GM21360 (cell line): ENCODE results near the gene STON2.
"Not testable (repeated sequence)": the region's sequence is repeated elsewhere in the genome, so short reads cannot be mapped to it uniquely, and the experiment has no call there.

Experiments
- ATAC-seq: cut with Tn5 transposase; IDR thresholded peaks from one replicate; pipeline ENCODE4 v1.9.1; 2021; ENCODE audit warnings: mild to moderate bottlenecking, moderate library complexity; ENCODE audit not compliant: unreplicated experiment

The STON2 gene

GRCh38 chr14:81385419-81385818, 14.7 kb downstream of the STON2 start:
- no peak for ATAC-seq

GRCh38 chr14:81384900-81385299, 15.2 kb downstream of the STON2 start:
- no peak for ATAC-seq

GRCh38 chr14:81382517-81383225, 17.5 kb downstream of the STON2 start:
- ATAC-seq = no peak

- ATAC-seq = not testable (repeated sequence)
These were observed 20.1 kb downstream of the STON2 start for GRCh38 chr14:81380009-81380408.

- ATAC-seq = no peak
These were observed 28.3 kb downstream of the STON2 start for GRCh38 chr14:81371802-81372201.

DNA sequence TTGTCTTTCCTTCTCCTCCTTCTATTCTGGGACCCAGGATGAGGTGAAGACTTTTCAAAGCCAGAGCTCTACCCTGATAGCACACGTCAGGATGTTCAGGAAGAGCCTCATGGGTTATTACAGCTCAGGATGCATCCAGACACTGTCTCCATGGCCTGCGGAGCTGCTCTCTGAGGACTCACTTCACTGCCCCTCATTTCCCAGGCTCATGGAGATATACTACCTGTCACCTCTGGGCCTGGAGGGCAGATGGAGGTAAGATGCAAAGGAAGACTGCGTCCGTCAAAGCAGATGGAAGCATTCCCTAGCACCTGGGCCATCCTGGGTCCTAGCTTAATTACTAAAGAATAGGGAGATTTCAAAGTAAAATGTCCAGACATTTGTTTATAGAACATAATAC, 32.6 kb downstream of the STON2 start:
- no peak for ATAC-seq

GRCh38 chr14:81366884-81367283, 33.2 kb downstream of the STON2 start:
- no peak for ATAC-seq

DNA sequence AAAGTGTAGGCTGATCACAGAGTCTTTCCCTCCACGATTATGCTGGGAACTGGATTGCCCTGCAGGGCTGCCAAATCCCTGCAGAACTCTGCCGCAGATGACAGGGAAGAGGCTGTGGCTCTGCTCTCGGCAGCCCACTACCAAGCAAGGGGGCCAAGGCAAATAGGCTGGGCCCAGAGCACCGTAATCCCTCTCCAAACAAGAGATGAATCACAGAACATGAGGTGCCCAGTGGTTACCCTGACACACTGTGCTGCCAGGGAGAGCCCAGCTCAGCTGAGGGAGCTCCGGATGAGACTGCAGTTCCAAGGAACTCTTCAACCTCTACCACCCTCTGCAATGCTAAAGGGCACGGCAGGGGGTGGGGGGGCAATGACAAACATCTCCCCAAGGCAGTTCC, 33.9 kb downstream of the STON2 start:
- ATAC-seq = no peak

DNA sequence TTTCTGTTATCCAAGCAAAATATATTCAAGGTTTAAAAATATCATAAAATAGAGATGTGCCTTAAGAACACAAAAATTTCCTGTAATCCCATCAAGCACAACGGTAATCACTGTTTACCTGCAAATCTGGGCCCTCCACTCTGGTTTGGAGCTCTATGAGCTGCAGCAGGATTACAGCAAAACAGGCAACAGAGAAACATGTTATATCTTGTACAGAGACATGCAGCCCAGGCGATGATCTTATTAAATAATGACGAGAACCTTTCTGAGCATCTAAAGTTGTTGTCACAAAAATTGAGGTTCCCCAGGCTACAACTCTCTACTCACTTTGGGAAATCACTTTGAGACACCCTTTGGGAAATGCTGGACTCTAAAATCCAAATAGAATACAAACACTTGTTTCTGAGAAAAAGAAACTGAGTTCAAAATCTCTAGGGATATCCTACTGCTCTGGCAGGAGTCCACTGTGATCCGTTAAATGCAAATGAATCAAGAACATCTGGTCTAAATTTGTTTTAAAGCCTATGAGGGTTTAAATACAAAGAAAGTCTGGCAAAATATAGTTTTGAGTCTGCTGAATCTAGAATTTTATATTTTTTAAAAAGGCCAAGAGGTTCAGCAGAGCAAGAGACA, 36.3 kb downstream of the STON2 start:
- no peak for ATAC-seq

GRCh38 chr14:81353691-81354323, 46.3 kb downstream of the STON2 start:
- ATAC-seq = no peak

DNA sequence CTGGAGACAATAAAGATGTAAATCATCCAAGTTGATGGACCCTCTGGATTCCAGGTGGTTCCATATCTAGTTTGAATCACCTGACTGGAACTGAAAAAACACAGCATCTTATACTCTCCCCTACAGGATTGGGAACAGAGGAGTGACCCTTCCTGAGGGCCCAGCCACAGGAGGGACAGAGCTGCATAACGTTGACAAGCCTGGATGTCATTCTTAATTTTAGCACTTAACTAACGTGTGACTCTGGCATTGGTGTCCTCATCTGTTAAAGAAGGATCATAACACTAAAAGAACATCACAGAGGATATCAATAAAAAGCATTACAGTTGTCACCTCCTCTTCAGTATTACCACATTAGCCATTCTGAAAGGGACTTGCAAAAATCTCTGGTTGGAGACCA, 47.7 kb downstream of the STON2 start:
- no peak for ATAC-seq

GRCh38 chr14:81351205-81351604, 48.9 kb downstream of the STON2 start:
- ATAC-seq = no peak

DNA sequence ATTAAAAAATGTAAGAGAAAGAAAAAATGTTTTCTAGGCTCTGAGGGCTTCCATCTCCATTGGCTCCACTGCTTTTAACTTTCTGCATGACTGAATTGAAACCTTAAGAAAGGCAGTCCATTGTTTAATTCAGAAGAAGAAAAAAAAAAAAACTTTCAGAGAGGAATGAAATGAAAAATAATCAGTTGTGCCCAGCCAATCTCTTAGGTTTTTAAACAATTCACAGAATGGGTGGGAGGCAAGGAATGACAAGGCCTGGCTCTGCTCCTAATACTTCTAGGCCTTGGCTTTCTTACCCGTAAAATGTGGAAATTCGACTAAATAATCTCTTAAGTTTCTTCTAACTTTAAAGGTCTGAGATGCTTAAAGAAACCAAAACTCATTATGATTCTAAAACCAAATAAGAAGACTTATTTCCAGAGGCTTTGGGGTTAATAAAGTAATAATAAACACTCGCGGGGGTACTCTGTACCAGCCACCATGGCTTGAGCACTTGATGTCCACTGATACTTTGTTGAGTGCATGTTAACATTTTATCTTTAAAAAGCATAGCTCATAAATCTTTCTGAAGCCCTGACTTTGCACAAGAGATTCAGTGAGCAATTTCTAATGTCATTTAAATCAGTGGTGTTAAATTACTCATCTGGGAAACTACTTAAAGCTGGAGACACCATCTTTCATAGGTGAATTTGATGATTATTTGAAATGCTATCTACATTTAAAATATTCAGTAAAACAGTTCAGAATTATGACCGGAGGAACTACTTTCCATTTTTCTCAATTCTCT, 49.6 kb downstream of the STON2 start:
- no peak for ATAC-seq

- no peak for ATAC-seq
These were observed 52.1 kb downstream of the STON2 start for GRCh38 chr14:81348061-81348460.

- no peak for ATAC-seq
These were observed 54.3 kb downstream of the STON2 start for GRCh38 chr14:81345781-81346180.

DNA sequence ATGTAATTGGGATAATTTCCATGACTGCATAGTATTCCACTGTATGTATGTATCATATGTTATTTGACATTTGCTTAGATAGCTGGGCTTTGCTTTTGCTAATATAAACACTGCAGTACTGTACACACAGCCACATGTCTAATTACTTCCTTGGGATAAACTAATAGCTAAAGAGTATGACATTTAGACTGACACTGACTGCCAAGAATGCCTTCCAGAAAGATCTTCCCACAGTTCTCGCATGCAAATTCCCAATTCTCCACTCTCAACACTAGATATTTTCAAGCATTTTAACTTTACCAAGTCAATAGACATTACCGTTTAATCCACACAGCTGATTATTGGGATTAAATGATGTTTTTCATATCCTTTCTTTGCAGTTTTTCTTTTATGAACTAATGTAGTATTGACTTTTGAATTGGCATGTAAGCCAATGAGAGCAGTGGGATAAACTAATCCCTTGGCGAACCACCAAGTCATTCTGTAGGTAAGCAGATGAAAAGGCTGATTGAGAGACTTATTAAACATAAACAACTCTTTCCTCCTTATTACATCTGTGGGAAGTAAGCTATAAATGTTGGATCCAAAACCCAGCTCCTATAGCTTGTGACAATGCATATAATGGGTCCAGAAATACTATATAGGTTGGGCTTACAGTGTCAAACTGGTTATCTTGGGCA, 55.5 kb downstream of the STON2 start:
- no peak for ATAC-seq

DNA sequence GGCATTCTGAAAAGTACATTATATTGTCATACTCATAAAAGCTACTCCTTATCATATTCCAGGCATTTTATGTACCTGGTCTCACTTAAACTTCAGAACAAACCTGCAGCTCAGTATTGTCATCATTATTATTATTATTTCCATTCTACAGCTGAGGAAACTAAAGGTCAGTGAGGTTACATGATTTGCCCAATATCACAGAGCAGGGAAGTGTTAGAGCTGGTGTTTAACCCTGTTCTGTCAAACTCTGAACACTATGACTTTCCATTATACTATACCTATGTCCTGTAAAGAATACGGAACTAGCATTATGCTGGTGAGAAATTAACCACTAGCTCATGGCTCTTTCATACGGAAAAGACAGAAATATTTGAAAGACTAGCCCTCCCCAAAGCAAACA, 56.4 kb downstream of the STON2 start:
- ATAC-seq = no peak

- ATAC-seq = no peak
These were observed 57.1 kb downstream of the STON2 start for GRCh38 chr14:81342850-81343580.

DNA sequence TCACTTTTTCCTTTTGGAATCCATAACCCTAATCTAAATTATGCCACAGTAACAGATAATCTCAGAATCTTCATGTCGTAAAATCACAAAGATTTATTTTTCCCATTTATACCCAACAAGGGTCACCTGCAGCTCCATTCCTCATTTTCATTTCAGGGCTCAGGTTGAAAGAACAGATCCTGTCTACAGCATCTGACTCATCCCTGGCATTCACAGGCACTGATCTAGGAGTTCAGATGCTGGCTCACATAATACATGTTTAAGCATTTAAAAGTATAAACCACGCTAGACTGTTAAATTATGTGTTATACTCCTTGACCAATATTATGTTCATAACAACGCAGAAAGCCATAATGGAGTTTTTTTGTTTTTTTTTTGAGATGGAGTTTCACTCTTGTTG, 58.3 kb downstream of the STON2 start:
- no peak for ATAC-seq

- ATAC-seq = no peak
These were observed 58.8 kb downstream of the STON2 start for GRCh38 chr14:81341370-81341769.
